Measurements from ENCODE around the gene ZFX.
A peak's percentile ranks its signal among the peaks of the same experiment; 100 is the strongest.

ZFX gene

DNA sequence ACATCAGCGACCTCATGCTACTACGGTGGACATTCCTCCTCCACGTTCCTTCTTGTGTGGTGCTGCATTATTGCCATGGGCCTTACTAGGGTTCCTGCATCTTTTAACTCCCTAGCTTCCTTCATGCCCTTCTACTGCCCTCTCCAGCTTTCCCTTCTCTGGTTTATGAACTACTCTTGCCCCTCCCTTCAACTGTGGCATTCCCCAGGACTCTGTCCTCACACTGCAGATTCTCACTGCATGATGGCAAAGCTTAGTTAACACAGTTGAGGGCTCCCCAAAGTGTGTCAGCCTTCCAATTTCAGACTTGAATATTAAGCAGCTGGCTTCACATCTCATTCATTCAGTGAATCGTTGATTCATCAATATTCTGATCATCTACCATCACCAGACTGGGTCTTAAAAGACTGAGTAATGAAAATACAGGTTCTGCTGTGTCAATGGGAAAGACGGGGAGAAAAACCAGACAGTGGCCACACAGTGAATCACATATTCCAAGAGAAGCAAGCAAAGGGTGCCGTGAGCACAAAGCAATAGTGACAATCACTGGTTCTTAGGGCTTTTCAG lies 53.0 kb downstream of the ZFX start:
- no peak for DNase-seq (ENCODE audit: low read depth)

DNA sequence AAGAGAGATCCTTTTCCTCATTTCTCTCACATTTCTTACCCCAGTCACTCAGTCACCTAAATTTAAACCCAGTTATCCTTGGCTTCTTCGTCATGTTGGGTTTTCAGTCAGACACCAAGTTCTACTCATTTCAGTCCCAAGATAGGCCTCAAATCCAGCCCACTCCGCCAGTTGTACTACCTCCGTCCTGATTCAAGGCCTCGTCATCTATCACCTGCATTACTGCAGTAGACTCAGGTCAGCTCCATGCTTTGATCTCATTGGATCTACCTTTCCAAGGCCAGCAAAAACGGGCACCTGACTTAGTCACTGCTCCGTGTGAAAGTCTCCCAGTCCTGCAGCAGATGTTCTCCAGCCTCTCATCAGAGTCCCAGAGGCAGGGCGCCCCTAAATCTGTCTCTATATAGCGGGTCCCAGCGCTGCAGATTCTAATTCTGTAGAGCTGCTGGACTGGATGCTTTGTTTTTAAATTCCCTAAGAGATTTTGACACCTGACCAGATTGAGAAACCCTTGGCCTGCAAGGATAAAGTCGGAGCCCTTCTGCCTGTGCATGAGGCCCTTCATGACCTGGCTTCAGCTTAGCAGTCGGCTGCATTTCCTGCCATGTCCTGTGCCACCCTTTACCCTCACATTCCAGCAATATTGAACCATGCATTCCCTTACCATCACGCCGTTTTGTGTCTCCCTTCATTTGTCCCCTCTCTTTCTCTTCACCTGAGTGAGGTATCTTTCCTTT lies 53.7 kb downstream of the ZFX start:
- DNase-seq (ENCODE audit: low read depth): no peak

DNA sequence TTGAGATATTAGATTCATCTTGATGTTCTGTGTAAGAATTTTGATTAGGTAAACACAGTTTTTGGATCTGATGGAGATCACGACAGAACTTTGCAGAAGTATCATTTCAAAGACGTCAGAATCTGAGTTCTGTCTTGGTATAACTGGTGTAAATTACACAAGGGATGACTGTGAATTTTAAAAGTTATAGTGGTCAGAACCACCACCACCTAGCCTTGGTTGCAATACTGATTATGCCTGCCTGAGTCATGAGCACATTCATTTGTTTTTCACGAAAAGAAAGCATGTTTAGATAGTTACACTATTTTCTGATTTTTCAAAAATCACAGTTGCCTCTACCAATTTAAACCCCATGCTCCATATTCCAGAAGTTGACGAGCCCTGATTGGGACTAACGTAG lies 54.8 kb downstream of the ZFX start:
- peak; percentile 12 for DNase-seq (ENCODE audit: low read depth)

DNA sequence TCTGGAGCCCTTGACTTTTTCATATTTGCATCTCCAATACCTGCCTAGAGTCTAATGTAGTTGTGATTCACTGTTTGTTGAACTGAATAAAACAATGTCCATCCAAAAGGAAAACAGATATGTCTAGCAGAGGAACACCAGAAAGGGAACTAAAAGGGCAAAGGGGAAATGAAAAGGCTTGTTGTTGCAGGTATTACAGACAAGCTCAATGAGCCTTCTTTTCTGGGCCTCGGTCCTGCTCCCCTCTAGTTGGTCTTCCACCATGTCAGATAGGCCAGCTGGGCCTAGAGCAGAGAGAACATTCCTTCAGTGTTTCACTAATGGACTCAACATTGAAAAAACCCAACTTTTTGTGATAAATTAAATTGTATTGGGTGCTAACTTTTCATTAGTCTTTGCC lies 55.4 kb downstream of the ZFX start:
- DNase-seq (ENCODE audit: low read depth): no peak

DNA sequence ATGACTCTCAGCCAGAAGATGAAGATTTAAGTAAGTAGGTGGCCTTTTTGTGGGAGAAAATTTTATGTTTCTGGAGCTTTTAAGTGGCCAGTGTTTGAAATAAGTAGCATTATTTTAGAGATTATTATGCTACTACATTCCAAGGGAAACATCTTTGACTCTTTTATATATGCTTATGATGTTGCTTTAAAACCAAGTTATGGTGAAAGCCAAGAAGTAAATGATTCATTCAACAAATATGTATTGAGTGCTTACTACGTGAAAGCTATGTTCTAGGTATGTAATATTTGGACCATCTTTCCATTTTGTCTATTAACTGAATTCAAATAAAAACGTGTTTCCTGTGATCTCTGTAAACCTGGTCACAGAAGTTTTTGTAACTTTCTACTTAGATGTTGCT lies 58.3 kb downstream of the ZFX start:
- DNase-seq (ENCODE audit: low read depth): no peak

DNA sequence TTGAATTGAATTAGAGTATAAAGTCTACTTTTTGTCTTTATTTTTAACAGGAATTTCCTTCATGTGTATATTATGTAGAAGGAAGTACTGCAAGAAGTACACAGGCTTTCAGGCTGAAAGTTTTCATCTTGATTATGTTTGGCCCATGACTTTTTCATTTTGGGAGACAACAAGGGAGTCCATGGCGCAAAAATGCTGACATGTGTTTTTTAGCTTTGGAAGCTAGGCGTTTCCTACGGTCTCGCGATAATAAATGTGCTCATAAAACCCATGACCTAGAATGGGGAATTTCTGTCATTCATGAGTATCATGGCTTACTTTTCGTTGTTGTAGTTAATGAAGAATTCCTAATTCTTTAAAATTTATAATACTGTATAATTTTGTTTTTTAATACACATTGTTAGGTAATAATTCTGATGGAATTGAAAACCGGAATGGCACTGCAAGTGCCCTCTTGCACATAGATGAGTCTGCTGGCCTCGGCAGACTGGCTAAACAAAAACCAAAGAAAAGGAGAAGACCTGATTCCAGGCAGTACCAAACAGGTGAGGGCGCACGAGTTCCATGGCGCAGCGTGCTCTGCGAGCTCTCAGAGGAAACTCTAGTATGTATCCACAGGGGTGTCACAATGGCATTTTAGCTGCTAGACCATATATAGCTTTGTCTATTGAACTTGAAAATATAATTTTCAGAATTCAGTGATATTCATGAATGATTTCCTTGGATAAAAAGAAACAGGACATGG lies 59.1 kb downstream of the ZFX start:
- DNase-seq (ENCODE audit: low read depth): no peak

DNA sequence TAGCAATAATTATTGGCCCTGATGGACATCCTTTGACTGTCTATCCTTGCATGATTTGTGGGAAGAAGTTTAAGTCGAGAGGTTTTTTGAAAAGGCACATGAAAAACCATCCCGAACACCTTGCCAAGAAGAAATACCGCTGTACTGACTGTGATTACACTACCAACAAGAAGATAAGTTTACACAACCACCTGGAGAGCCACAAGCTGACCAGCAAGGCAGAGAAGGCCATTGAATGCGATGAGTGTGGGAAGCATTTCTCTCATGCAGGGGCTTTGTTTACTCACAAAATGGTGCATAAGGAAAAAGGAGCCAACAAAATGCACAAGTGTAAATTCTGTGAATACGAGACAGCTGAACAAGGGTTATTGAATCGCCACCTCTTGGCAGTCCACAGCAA lies 60.7 kb downstream of the ZFX start:
- no peak for DNase-seq (ENCODE audit: low read depth)

DNA sequence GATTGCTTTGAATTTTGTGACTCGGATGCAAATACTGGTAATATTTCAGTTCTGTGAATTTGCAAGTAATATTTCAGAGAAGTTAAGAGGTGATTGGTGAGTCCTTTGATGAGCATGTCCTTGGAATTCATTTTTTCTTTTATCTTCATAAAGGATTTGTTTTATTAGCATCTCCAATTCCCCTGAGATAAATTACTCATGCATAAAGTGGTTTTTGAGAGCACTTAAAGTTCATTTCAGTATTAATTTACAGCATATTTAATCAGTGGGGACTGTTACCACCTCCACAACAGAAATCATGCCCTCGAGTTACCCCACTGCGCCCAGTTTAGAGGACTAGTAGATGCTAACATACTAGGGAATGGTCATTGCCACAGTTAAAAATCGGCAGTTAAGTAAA lies 65.0 kb downstream of the ZFX start:
- DNase-seq (ENCODE audit: low read depth): no peak

DNA sequence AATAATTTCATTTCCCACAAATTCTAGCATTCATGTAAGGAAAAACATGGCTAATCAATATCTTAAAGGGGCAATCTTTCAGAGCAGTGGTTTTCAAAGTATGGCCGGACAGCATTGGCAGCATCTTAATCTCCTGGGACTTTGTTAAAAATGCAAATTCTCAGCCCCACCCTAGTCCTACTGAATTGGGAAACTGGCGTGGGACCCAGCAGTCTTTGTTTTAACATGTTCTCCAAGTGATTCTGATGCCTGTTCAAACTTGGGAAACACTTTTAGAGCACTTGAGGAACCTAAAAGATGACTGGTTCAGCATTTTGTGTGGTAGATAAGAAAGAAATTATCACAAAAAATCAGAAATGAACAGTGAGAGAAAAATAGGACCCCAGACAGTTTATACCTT lies 65.7 kb downstream of the ZFX start:
- DNase-seq (ENCODE audit: low read depth): peak; percentile 4

DNA sequence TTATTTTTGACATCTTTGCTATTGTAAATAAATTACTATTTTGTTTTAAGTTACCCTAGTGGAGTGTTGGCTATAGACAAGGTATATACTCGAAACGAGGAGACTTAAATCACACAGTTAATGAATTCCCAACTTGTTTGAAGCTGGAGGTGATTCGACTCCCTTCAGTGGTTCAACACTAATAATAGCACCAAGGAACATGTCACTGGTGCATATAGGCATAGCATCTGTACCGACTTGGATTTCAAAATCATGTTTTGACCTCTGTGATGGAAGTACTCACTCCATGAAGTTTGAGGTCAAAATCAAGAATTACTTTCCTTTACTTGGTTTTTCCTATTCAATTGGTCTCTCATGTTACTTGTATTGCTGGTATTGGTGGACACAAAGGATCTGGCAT lies 66.5 kb downstream of the ZFX start:
- DNase-seq (ENCODE audit: low read depth): no peak

DNA sequence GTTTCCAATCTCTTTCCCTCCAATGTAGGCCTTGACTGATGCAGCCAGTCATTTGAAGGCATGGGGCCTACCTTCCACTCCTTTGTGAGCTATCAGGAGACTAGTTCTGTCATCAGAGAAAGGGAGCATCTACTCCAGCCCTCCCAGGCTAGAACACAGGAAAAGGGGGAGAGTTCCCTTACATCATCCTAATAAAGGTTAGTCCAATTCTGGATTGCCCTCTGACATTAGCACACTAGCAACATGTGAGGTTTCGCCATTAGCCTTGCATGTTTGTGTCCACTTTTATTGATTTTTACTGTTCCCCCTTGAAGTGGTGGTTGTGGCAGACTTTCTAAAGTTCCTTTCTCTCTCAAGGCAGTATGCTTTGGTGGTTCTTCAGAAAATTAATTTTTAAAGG lies 67.3 kb downstream of the ZFX start:
- no peak for DNase-seq (ENCODE audit: low read depth)

DNA sequence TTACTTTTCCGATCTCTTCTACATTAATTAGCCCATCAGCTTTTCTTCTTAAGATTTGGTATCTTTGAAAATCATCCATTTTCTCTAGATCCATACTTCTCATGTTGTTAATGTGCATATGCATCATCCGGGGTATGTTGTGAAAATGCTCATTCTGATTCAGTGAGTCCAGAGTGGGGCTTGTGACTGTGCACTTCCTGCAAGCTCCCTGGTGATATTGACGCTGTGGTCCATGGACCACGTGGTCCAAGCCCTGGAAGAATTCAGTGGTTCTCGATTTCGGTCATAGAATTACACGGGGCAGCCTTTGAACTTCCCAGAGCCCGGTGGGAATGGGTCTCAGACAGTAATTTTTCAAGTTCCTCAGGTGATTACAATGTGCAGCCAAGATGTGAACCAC lies 69.8 kb downstream of the ZFX start:
- DNase-seq (ENCODE audit: low read depth): no peak

DNA sequence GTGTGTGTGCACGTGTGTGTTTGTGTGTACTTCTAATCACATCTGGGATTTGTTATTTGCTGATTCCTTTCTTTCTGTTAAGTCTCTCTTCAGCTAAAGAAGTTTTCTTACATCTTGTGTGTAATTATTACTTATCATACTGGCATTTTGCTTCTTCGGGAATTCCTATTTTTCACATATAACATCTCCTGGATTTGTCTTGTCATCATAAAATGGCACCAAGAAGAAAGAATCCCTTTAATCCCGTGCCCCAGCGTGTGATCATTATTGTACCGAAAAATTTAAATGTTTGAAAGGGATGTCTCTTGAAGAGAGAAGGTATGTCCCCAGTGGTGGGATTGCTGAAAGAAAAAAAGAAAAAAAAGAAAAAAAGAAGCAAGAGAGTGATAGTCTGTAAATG lies 72.3 kb downstream of the ZFX start:
- DNase-seq (ENCODE audit: low read depth): no peak

DNA sequence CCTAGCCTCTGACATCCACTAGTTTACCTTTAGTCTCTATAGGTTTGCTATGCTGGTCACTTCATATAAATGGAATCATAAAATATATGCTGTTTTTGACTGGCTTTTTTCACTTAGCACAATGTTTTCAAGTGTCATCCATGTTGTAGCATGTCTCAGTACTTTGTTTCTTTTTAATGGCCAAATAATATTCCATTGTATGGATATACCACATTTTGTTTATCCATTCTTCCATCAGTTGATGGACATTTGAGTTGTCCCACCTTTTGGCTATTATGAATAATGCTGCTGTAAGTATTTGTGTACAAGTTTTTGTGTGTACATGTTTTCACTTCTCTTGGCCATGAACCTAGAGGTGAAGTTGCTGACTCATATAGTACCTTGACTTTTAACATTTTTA lies 75.7 kb downstream of the ZFX start:
- no peak for DNase-seq (ENCODE audit: low read depth)

DNA sequence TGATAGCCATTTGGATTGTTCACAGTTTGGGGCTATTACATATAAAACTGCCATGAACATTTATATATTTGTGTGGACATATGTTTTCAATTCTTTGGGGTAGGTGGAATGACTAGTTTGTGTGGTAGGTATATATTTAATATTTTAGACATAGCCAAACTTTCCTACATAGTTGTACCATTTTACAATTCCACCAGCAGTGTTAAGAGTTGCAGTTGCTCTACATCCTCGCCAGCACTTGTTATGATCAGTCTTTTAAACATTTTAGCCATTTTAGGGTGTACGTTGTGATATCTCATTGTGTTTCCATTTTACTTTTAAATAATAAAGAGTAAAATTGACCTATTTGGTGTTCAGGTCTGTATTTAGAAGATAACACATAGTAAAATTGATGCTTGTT lies 76.6 kb downstream of the ZFX start:
- DNase-seq (ENCODE audit: low read depth): no peak

DNA sequence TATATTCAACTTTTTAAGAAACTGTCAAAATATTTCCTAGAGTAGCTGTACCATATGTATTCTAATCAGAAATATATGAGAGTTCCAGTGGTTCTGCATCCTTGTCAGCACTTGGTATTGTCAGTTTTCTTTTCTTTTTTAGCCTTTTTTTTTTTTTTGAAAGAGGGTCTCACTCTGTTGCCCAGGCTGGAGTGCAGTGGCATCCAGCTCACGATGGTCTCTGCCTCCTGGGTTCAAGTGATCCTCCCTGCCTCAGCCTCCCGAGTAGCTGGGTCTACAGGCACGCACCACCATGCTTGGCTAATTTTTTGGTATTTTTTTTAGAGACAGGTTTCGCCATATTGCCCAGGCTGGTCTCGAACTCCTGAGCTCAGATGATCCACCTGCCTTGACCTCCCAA lies 79.1 kb downstream of the ZFX start:
- no peak for DNase-seq (ENCODE audit: low read depth)

DNA sequence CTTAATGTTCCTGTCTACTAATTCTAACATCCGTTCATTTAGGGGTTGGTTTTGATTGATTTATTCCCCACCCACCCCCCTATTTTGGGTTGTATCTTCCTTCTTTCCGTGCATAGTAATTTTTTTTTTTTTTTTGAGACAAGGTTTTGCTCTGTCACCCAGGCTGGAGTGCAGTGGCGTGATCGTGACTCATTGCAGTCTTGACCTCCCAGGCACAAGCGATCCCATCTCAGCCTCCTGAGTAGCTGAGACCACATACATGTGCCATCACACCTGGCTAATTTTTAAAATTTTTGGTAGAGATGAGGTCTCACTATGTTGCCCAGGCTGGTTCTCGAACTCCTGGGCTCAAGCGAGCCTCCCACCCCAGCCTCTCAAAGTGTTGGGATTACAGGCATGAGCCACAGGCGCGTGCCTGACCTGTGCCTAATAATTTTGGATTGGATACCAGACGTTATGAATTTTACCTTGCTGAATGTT lies 79.9 kb downstream of the ZFX start:
- DNase-seq (ENCODE audit: low read depth): no peak

DNA sequence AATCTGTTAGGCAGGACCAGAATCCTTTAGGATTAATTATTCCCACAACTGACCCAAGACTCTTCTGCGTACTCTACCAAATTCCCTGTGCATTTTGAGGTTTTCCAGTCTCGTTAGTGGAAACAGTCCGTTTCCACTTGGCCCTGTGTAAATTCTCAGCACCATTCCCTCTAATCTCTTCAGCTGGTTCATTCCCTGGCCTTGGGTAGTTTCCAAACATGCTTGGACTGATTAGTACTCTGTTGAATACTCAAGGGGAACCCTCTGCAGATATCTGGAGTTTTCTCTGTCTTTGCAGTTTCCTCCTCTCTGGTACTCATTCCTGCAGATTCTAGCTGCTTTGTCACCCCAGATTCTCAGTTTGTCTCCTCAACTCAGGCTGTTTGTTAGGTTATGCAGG lies 80.4 kb downstream of the ZFX start:
- no peak for DNase-seq (ENCODE audit: low read depth)

DNA sequence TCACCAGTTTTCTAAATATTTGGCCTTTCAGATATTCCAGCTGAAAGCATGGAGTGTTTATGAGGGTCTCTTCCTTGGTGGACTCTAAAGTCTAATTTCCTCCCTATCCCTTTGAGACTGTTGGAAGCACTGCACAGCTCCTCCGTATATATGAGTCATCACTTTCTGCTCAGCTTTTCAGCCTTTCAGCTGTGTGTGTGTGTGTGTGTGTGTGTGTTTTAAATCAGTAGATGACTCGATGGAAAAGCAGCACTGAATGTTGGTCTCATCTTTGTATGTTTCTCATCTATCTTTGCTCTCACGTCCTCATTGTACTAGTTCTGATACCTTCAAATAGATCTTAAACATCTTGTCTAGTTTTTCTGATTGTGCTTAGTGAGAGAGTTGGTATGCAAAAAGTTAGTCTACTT lies 81.6 kb downstream of the ZFX start:
- DNase-seq (ENCODE audit: low read depth): peak; percentile 84

DNA sequence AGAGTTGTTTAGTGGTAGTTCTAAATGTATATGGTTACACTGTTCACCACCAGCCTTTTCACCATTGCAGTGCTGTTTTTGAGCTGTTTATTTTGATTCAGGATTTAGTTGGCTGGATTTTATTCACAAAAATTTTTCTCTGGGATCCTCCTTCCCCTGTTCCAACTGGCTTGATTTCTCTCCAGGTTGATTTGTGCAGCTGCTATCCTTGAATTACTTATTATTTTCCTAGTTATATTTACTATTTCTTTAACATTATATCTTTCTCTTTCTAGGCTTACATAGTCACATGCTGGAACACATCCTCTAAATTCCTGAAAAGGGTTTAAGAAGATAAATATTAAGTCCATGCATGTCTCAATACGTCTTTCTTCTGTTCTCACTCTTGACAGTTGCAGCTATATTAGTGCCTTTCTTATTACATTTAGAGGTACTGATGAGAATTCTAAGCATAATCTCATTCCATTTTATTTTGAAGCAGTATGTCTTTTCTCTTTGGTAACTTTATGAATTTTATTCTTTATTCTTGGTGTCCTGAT lies 82.2 kb downstream of the ZFX start:
- DNase-seq (ENCODE audit: low read depth): no peak

DNA sequence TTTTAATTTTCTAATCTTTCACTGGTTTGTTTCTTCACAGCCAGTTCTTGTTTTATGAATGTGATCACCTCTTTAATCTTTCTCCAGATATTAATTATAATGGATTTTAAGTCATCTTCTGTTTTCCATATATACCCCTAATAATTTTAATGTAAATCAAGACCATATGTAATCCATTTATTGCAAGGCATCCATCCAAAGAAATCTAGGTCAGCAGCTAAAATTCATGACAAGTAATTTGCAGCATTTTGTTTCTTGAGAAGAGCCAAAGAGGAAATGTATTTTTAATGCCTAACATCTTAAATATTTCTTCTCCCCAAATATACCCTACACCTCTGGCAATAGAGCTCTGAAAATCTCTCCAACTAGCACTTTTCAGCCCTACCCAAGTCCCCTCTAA lies 83.3 kb downstream of the ZFX start:
- DNase-seq (ENCODE audit: low read depth): no peak

DNA sequence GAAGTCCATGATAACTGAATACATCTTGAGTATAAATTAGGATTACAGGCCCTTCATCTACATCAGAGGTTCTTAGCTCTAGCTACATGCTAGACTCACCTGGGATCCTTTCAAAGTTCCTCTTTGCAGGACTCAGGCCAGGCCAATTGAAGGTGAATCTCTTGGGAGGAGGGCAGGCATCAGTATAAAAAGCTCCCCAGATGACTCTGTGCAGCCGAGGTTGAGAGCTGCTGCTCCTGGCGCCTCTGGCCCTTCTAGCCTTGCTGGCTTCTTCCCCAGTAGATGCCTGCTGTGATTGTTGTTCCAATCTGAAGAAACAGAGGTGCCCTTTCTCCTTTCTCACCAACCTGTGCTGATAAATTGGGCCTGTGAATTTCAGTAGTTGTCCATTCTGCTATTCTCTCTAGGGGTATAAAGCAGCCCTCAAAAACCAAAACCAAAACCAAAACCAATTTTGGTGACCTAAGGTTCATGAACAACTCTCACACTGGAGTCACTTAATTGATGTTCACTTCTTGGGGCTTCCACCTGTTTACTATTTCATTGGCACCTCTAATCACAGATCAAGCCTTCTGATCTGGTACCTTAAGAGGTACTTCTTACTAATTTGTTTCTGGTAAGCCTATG lies 85.7 kb downstream of the ZFX start:
- DNase-seq (ENCODE audit: low read depth): no peak

Data from fibroblast of gingiva (primary cell).